Endodermal cell (in vitro differentiated cells): ENCODE results near the gene SYT8. TPM values are rescaled to one million over a fixed set of nuclear protein-coding genes. Genes with fewer than 3 reads are reported as not detected.
A peak's percentile ranks its signal among the peaks of the same experiment; 100 is the strongest.

Source experiments
- DNase-seq: peaks from one replicate; pipeline ENCODE4 v3.0.0-alpha.2; 2017
- H3K27ac ChIP-seq: 2 replicates; pipeline ENCODE4 v1.5.1; 2013; ENCODE audit warnings: mild to moderate bottlenecking, low read depth, low read length, moderate library complexity
- H3K27me3 ChIP-seq: 2 replicates; pipeline ENCODE4 v1.6.1; 2013; ENCODE audit warnings: mild to moderate bottlenecking, low read length, moderate library complexity; ENCODE audit not compliant: insufficient read depth, control insufficient read depth, poor library complexity, severe bottlenecking
- H3K36me3 ChIP-seq: 2 replicates; pipeline ENCODE4 v1.7.0; 2013; ENCODE audit warnings: mild to moderate bottlenecking, low read length, moderate library complexity; ENCODE audit not compliant: control insufficient read depth, insufficient read depth
- H3K4me1 ChIP-seq: one replicate; pipeline ENCODE4 v1.7.0; 2013; ENCODE audit warnings: low read length; ENCODE audit not compliant: control insufficient read depth, insufficient read depth
- H3K4me3 ChIP-seq: 2 replicates; pipeline ENCODE4 v1.5.1; 2013; ENCODE audit warnings: mild to moderate bottlenecking, low read length, moderate library complexity
- H3K9ac ChIP-seq: 2 replicates; pipeline ENCODE4 v1.6.1; 2013; ENCODE audit warnings: mild to moderate bottlenecking, low read length, moderate library complexity; ENCODE audit not compliant: poor library complexity, severe bottlenecking; ENCODE audit errors: extremely low read depth
- H3K9me3 ChIP-seq: 2 replicates; pipeline ENCODE4 v1.6.1; 2013; ENCODE audit warnings: mild to moderate bottlenecking, low read length, moderate library complexity; ENCODE audit not compliant: control insufficient read depth
- H3K27ac Mint-ChIP-seq: 2 replicates; pipeline ENCODE4 v1.8.0; 2020; ENCODE audit warnings: mixed read lengths
- H3K27me3 Mint-ChIP-seq: 2 replicates; pipeline ENCODE4 v1.8.0; 2021; ENCODE audit warnings: mild to moderate bottlenecking, mixed read lengths; ENCODE audit not compliant: insufficient read depth
- H3K36me3 Mint-ChIP-seq: 2 replicates; pipeline ENCODE4 v1.8.0; 2020; ENCODE audit warnings: low read depth, mixed read lengths
- H3K4me1 Mint-ChIP-seq: 2 replicates; pipeline ENCODE4 v1.8.0; 2020; ENCODE audit warnings: mixed read lengths
- H3K4me3 Mint-ChIP-seq: 2 replicates; pipeline ENCODE4 v1.8.0; 2020; ENCODE audit warnings: mild to moderate bottlenecking, moderate library complexity, mixed read lengths
- H3K9me3 Mint-ChIP-seq: 2 replicates; pipeline ENCODE4 v1.8.0; 2020; ENCODE audit warnings: mild to moderate bottlenecking, mixed read lengths
- CTCF ChIP-seq: fragments of 200-600 bp; sonication (generic); conservative IDR thresholded peaks from 2 replicates; pipeline ENCODE4 v1.5.0; 2021; ENCODE audit warnings: antibody characterized with exemption, mild to moderate bottlenecking
- WGBS, 2 experiments: methylation state at CpG; one replicate each; pipeline versions ENCODE4 v1.1.5 to v1.1.7; 2013; ENCODE audit warnings: missing lambda C conversion rate in 2 of 2, mixed read lengths in 1 of 2; ENCODE audit not compliant: insufficient coverage in 1 of 2, insufficient read length in 1 of 2; 5-methylcytosine and 5-hydroxymethylcytosine counted together
- total RNA-seq, 2 donors: library from RNA; stranded (reverse); fragmentation: NEBNext Ultra II Directional in 1 of 2; extraction: Animal tissue kit (Norgen Biotek cat#: 25700) in 1 of 2; gene quantifications; 2 replicates in 1 of 2; 3 replicates in 1 of 2; pipeline ENCODE4 v1.2.1, GENCODE V29; 2021

Gene SYT8
- total RNA-seq, 2 donors from 2014 or later: not detected

GRCh38 chr11:1869427-1870325 lies 34.9 kb downstream of the SYT8 start:
- Histone ChIP-seq H3K4me1 (no peaks in the 10 kb centered on the region), H3K27ac (no peak overlapping the region), H3K9me3 (no peaks in the 10 kb centered on the region), H3K9ac (no peak overlapping the region), H3K4me3 (no peak overlapping the region), H3K27me3 (no peaks in the 10 kb centered on the region), H3K36me3 (no peaks in the 10 kb centered on the region)
- Mint-ChIP-seq H3K27ac (no peak overlapping the region), H3K9me3 (no peaks in the 10 kb centered on the region), H3K4me3 (no peak overlapping the region), H3K36me3 (no peaks in the 10 kb centered on the region), H3K27me3 (peaks cover 12% of the 10 kb centered on the region), H3K4me1 (no peaks in the 10 kb centered on the region)
- DNase-seq: no peak
- peak; percentile 39 for TF ChIP-seq CTCF
- WGBS, 2 experiments: 79 to 92% methylated on average over 16 to 34 of the region's 34 CpGs

GRCh38 chr11:1870326-1870696 lies 35.5 kb downstream of the SYT8 start:
- Histone ChIP-seq H3K27me3 (no peaks in the 10 kb centered on the region), H3K9ac (no peak overlapping the region), H3K4me3 (no peak overlapping the region), H3K4me1 (no peaks in the 10 kb centered on the region), H3K9me3 (no peaks in the 10 kb centered on the region), H3K27ac (no peak overlapping the region), H3K36me3 (no peaks in the 10 kb centered on the region)
- Mint-ChIP-seq H3K9me3 (no peaks in the 10 kb centered on the region), H3K4me1 (no peaks in the 10 kb centered on the region), H3K27ac (no peak overlapping the region), H3K27me3 (peaks cover 12% of the 10 kb centered on the region), H3K36me3 (no peaks in the 10 kb centered on the region), H3K4me3 (no peak overlapping the region)
- no peak for DNase-seq
- 88 to 89% methylated on average over 3 to 12 of the region's 12 CpGs for WGBS, 2 experiments
- TF ChIP-seq CTCF: no peak

- Histone ChIP-seq H3K9me3 (no peaks in the 10 kb centered on the region), H3K27ac (no peak overlapping the region), H3K4me1 (no peaks in the 10 kb centered on the region), H3K4me3 (no peak overlapping the region), H3K27me3 (no peaks in the 10 kb centered on the region), H3K9ac (no peak overlapping the region), H3K36me3 (no peaks in the 10 kb centered on the region)
- Mint-ChIP-seq H3K36me3 (no peaks in the 10 kb centered on the region), H3K9me3 (no peaks in the 10 kb centered on the region), H3K4me1 (no peaks in the 10 kb centered on the region), H3K27ac (no peak overlapping the region), H3K27me3 (peaks cover 12% of the 10 kb centered on the region), H3K4me3 (no peak overlapping the region)
- TF ChIP-seq CTCF: no peak
- no peak for DNase-seq
- 70 to 79% methylated on average over 21 to 50 of the region's 50 CpGs for WGBS, 2 experiments
Measured at GRCh38 chr11:1870721-1871466, 36.1 kb downstream of the SYT8 start.
